ENCODE data around the gene NMT1.
A peak's percentile ranks its signal among the peaks of the same experiment; 100 is the strongest.

Gene NMT1

DNA sequence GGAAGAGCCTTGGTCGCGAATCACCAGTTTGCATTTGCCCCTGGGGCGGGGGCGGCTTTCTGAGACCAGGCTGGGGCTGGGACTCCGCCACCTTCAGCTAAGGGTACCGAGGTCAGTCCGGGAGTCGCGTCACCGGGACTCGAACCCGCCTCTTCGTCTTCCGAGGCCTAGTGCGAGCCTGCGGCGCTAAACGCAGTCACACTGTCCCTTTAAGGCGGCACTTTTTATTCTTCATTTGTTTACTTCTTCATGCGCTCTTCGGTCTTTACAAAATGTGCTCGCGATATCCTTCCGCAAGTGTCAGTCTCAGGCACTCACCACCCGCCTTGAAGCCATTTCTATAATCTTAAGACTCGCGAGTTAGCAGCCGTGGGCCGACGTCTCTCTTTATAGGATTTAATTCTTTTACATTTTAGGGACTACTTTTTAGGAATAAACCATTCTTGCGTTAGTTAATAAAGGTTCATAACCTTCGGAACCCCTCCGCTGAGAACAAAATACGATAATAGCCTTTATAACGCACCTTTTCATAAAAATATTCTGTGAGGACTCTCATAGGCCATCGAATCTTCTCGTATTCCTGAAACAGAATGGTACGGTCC is 86.6 kb downstream of the NMT1 start:
- TF ChIP-seq, protein P1, sequence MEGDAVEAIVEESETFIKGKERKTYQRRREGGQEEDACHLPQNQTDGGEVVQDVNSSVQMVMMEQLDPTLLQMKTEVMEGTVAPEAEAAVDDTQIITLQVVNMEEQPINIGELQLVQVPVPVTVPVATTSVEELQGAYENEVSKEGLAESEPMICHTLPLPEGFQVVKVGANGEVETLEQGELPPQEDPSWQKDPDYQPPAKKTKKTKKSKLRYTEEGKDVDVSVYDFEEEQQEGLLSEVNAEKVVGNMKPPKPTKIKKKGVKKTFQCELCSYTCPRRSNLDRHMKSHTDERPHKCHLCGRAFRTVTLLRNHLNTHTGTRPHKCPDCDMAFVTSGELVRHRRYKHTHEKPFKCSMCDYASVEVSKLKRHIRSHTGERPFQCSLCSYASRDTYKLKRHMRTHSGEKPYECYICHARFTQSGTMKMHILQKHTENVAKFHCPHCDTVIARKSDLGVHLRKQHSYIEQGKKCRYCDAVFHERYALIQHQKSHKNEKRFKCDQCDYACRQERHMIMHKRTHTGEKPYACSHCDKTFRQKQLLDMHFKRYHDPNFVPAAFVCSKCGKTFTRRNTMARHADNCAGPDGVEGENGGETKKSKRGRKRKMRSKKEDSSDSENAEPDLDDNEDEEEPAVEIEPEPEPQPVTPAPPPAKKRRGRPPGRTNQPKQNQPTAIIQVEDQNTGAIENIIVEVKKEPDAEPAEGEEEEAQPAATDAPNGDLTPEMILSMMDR (IDR thresholded peaks at IDR 0.05) = no peak

DNA sequence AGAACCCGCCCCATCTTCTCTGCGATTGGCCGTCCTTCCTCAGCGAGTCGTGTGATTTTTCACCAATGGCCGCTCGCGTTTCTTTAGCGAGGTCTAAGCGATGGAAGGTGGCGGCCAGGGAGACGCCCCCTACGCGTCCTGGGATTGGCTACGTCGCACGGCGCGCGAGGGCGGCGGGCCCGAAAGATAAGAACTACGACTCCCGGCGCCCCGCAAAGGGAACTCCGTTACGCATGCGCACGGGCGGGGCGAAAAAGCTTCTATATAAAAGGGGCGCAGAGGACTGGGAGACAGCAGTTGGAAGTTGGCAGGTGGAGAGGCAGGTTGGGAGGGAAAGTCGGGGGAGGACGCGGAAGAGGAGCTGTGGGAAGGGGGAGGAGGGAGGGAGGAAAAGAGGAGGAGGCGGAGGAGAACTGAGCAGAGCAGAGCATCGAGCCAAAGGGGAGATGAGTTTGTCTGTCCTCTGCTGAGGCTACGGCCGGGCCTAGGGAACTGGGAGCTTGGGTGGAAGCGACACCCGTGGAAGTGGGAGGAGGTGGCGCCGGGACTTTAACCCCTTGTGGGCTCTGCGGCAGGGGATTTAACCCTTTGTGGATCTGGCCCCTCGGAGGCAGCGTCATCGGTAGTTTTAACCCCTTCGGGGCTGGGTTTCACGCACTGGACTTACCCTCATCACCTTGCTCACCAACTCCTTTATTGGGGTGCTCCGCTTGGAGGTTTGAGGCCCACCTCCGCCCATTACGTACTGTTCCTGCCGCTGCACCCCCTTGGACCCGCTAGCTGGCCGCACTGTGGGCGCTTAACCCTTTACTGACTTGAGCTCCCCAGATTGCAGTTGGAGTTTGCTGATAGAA is 87.3 kb downstream of the NMT1 start, which contains the start of gene HEXIM1:
TSS of gene HEXIM1 (plus strand) at position 293 of the 854 bp plus-strand sequence. CDS start 716 bp downstream, outside the sequence.
- TF ChIP-seq, protein P1 (IDR thresholded peaks at IDR 0.05) = no peak

DNA sequence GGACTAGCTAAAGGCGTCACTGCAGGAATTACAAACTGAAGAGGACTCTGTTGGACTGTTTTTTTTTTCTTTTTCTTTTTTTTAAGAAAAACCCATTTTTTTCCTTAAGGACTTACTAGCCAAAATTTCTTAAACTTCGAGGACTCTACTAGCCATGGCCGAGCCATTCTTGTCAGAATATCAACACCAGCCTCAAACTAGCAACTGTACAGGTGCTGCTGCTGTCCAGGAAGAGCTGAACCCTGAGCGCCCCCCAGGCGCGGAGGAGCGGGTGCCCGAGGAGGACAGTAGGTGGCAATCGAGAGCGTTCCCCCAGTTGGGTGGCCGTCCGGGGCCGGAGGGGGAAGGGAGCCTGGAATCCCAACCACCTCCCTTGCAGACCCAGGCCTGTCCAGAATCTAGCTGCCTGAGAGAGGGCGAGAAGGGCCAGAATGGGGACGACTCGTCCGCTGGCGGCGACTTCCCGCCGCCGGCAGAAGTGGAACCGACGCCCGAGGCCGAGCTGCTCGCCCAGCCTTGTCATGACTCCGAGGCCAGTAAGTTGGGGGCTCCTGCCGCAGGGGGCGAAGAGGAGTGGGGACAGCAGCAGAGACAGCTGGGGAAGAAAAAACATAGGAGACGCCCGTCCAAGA is 88.0 kb downstream of the NMT1 start:
- TF ChIP-seq, protein P1 (IDR thresholded peaks at IDR 0.05) = peak; percentile 82

DNA sequence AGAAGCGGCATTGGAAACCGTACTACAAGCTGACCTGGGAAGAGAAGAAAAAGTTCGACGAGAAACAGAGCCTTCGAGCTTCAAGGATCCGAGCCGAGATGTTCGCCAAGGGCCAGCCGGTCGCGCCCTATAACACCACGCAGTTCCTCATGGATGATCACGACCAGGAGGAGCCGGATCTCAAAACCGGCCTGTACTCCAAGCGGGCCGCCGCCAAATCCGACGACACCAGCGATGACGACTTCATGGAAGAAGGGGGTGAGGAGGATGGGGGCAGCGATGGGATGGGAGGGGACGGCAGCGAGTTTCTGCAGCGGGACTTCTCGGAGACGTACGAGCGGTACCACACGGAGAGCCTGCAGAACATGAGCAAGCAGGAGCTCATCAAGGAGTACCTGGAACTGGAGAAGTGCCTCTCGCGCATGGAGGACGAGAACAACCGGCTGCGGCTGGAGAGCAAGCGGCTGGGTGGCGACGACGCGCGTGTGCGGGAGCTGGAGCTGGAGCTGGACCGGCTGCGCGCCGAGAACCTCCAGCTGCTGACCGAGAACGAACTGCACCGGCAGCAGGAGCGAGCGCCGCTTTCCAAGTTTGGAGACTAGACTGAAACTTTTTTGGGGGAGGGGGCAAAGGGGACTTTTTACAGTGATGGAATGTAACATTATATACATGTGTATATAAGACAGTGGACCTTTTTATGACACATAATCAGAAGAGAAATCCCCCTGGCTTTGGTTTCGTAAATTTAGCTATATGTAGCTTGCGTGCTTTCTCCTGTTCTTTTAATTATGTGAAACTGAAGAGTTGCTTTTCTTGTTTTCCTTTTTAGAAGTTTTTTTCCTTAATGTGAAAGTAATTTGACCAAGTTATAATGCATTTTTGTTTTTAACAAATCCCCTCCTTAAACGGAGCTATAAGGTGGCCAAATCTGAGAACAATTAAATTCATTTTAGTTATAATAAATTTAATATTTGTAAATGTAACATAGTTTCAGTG is 88.8 kb downstream of the NMT1 start:
- TF ChIP-seq, protein P1 (IDR thresholded peaks at IDR 0.05) = no peak

DNA sequence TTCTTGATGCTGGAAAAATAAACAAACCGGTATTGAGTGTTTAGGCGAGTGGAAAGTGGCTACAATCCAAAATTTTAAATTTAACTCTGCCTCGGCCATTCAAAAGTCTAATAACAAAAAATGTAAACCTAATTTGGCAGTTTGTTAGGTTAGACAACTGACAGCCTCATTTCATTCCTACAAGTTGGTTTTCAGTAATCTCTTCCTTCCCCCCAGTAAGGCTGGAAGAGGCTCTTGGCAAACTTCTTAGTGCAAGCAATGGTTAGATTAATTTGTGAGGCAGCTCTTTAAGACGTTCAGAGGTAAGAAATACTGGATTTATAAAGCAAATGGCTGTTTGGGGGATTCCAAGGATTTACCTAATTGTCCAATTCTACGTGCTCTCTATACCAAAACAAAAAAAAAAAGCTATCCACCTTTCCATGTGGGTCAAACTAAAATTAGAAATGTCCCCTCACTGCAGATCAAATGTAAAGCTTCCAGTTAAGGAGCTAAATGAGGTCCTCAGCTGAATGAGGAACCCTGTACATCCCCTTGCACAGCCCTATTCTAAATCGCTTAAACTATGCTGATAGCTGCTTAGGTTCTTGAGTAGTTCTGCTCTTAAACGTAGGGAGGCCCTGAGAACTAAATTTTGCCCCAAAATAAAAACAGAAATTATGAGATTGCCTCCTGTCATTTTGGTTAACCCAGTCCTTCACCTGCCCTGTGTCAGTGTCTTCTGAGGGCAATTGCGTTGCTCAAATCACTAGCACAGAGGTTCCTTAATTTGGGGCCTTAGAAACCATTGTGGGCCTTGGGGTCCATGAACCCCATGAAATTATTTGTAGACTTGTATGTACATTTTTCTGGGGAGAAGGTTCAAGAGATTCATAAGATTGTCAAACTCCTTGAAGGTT is 90.0 kb downstream of the NMT1 start:
- TF ChIP-seq, protein P1 (IDR thresholded peaks at IDR 0.05) = no peak

DNA sequence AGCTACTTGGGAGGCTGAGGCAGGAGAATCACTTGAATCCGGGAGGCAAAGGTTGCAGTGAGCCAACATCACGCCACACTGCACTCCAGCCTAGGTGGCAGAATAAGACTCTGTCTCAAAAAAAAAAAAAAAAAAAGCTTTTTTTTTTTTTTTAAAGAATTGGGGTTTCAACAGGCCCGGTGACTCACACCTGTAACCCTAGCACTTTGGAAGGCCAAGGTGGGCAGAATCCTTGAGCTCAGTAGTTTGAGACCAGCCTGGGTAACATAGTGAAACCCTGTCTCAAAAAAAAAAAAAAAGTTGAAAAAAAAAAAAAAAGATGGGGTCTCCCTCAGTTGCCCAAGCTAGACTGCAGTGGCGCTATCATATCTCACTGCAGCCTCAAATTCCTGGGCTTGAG is 93.9 kb downstream of the NMT1 start:
- TF ChIP-seq, protein P1 (IDR thresholded peaks at IDR 0.05) = no peak

Data from LNCAP (cell line).